Adipocyte (in vitro differentiated cells): Measurements from ENCODE around the gene ABCB4.

ENCODE experiments used
- DNase-seq: peaks from one replicate; pipeline ENCODE4 v3.0.0-alpha.2; 2015; ENCODE audit warnings: low read depth
- H3K27me3 ChIP-seq: replicated peaks from 2 replicates; pipeline ENCODE4 v1.7.0; 2013; ENCODE audit warnings: mild to moderate bottlenecking, low read length, moderate library complexity; ENCODE audit not compliant: control insufficient read depth, insufficient read depth
- H3K36me3 ChIP-seq: 2 replicates; pipeline ENCODE4 v1.7.0; 2013; ENCODE audit warnings: low read length, mild to moderate bottlenecking, moderate library complexity; ENCODE audit not compliant: control insufficient read depth, insufficient read depth, severe bottlenecking
- H3K4me1 ChIP-seq: 2 replicates; pipeline ENCODE4 v1.7.0; 2013; ENCODE audit warnings: mild to moderate bottlenecking, low read length, moderate library complexity; ENCODE audit not compliant: control insufficient read depth, insufficient read depth
- H3K4me3 ChIP-seq: 2 replicates; pipeline ENCODE4 v1.7.0; 2013; ENCODE audit warnings: mild to moderate bottlenecking, low read length, moderate library complexity
- H3K9ac ChIP-seq: 2 replicates; pipeline ENCODE4 v1.7.0; 2013; ENCODE audit warnings: mild to moderate bottlenecking, low read length, moderate library complexity
- H3K9me3 ChIP-seq: 2 replicates; pipeline ENCODE4 v1.7.0; 2013; ENCODE audit warnings: mild to moderate bottlenecking, low read length, moderate library complexity; ENCODE audit not compliant: control insufficient read depth

Gene ABCB4

DNA sequence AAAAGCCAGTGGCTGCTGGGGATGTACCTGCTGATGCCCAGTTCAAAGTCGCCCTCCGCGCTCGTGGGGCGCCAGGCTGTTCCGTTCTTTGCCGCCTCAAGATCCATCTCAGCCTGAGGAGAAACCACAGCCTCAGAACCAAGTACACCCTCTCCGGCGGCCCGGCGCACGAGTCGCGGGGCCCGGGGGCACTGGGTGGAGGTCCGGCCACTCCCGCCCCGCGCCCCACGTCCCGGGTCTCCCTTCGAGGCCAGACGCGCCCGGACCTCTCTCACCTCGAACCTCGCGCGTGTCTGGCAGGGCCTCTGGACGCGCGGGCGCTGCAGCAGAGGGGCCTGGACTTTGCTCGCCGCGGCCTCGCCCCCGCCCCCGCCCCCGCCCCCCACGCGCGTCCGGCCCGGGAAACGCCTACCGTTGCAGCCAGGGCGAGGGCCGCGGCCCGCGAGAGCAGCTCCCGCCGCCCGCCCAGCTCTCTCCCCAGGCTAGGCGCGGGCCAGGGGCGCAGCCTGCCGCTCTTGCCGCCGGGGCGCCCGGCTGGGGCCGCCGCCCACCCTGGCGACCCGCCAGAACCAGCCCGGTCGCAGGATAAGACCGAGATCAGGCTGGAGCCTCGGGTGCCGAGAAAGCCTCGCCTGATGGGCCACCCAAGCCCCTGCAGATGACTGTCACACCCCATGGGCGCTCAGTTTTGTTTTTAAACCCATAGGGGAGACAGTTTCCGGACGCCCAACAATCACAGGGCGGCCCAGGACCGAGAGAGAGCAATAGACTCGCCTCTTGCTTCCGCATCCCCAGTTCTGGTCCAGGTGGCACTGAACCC, at the start of gene ABCB4:
TSS of gene ABCB4 (minus strand) at position 322 of the 820 bp plus-strand sequence. CDS start at position 107, 215 bp downstream.
- DNase-seq = peak; percentile 51
- Histone ChIP-seq H3K36me3 (no peaks in the 10 kb centered on the region), H3K4me1 (peaks cover 15% of the 10 kb centered on the region), H3K4me3 (peak within 1 kb of the TSS; percentile 76), H3K9me3 (no peaks in the 10 kb centered on the region), H3K9ac (peak within 1 kb of the TSS; percentile 36), H3K27me3 (peaks cover 6% of the 10 kb centered on the region)

DNA sequence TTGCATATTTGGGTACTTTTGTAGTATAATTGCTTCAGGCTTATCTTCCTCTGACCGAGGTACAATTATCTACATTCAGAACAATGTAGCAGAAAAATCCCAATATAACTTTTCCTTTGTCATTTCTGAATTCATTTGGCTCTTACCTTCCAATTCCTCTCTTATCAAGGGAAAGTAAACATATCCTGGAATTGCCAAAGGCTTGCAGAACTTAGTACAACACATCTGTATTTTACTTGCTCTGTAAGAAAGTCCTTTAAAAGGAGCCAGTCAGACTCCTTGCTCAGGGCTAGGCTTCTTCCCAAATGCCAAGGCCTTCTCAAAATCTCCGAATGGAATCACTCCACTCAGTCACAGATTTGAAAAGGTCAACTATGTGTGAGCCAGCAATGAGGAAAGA, 43.3 kb upstream of the ABCB4 start:
- Histone ChIP-seq H3K27me3 (no peaks in the 10 kb centered on the region), H3K9ac (no peak overlapping the region), H3K4me3 (no peak overlapping the region), H3K9me3 (no peaks in the 10 kb centered on the region), H3K36me3 (no peaks in the 10 kb centered on the region), H3K4me1 (no peaks in the 10 kb centered on the region)
- DNase-seq = no peak

DNA sequence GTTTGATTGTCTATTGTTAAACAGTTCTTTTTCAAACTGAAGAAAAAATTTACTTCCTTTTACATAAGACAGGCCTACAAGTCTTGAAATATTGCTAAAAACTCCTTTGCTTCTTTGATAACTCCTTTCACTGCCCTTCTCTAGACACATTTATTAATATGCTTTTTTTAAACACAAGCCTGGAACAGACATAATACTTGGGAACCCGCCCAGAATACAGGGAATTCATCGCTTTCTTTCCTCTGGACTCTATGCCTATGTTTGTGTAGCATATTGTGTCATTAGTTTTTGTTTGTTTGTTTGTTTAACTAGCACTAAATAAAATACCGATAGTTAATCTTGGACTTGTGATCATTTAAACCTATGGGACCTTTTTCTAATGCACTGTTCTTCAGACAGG, 42.4 kb upstream of the ABCB4 start:
- H3K9ac ChIP-seq = no peak overlapping the region
- DNase-seq = no peak
- no peaks in the 10 kb centered on the region for H3K9me3 ChIP-seq
- H3K36me3 ChIP-seq = no peaks in the 10 kb centered on the region
- H3K4me3 ChIP-seq = no peak overlapping the region
- H3K4me1 ChIP-seq = no peaks in the 10 kb centered on the region
- H3K27me3 ChIP-seq = no peaks in the 10 kb centered on the region

DNA sequence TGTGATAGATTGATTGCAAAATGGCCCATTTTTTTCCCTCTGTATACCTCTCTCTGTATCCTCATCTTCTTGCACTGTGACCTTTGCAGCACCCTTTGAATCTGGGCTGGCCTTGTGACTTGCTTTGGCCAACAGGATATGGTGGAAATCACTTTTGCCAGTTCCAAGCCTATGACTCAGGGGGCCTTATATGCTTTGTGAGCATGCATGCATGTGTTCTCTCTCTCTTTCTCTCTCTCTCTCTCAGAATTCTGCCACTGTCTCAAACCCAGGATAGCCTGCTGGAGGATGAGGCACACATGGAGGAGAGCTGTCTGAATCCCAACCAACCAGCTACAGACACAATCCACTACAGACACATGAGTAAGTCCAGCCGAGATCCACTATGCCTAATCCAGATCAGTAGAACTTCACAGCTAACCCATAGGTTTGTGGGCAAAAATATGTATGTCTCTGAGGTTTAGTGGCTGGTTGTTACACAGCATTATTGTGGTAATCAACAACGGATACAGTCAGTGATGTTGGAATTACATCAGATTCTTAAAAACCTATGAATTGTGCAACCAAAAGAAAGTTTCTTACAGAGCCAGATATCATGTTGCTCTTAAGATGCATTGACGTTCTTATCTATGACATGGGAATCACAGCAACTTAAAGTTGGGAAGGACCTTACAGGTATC, 41.8 kb upstream of the ABCB4 start:
- Histone ChIP-seq H3K4me3 (no peak overlapping the region), H3K4me1 (no peaks in the 10 kb centered on the region), H3K36me3 (no peaks in the 10 kb centered on the region), H3K9ac (no peak overlapping the region), H3K9me3 (no peaks in the 10 kb centered on the region), H3K27me3 (no peaks in the 10 kb centered on the region)
- peak; percentile 4 for DNase-seq

DNA sequence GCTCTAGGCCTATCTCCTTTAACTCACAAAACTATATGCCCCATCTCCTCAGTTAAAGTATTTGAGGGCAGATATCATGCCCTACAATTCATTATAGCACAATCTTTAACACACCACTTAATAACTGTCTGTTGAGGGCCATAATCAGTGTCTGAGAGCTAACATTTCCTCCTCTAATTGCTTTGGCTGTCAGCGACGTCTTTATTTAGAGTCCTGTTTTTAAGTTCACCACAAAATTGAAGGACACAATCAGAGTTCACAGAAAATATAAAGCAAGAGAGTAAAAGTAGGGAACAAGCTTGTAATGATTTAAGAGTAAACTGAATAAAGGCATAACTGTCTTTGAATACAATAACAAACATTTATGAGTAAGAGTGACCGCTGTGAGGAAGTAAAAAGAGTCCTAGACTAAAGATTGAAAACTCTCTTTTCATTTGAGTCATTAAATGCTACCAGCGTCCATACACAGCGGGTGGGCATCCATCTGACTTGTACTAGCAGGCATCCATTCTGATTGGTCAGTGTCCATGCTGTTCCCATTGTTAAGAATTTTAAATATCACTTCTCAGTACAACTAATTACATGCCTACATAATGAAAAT, 38.4 kb upstream of the ABCB4 start:
- no peak overlapping the region for H3K9ac ChIP-seq
- H3K4me3 ChIP-seq = no peak overlapping the region
- no peaks in the 10 kb centered on the region for H3K9me3 ChIP-seq
- H3K36me3 ChIP-seq = no peaks in the 10 kb centered on the region
- DNase-seq = no peak
- H3K4me1 ChIP-seq = no peaks in the 10 kb centered on the region
- no peaks in the 10 kb centered on the region for H3K27me3 ChIP-seq

DNA sequence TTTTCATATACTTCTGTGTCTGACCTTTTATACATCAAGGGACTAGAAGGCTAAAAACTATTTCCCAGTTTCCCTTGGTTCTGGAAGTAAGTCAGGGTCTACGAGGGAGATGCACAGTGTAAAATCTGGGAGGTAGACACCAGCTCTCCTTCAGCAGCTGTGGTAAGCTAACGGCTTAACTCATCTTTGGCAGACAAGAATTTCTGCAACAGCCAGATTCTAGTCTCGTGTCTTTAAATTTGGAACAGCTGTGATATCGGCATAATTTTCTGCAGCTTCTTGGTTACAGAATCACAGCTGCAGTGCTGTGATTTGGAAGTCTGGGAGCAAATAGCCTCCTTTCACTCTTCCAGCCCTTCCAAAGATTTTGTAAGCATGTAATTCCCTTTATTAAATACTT, 37.4 kb upstream of the ABCB4 start:
- Histone ChIP-seq H3K9ac (no peak overlapping the region), H3K9me3 (no peaks in the 10 kb centered on the region), H3K36me3 (no peaks in the 10 kb centered on the region), H3K27me3 (no peaks in the 10 kb centered on the region), H3K4me3 (no peak overlapping the region), H3K4me1 (no peaks in the 10 kb centered on the region)
- DNase-seq = no peak

DNA sequence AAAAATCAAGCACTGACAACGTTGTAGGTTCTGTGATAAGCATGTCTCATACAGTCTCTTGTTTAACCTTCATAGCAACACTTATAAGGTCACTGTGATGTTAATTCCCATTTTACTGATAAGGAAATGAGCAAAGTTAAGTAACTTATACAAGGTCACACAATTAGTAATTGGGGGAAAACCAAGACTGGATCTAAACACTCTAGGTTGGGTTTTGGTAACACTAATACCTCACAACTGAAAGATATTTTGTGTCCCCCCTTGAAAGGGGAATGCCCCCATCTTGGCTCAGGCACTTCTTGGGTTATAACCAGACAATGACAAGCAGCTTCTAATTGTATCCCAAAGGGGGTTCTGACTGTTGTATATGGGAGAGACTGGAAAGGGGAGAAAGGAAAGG, 36.0 kb upstream of the ABCB4 start:
- Histone ChIP-seq H3K36me3 (no peaks in the 10 kb centered on the region), H3K4me1 (no peaks in the 10 kb centered on the region), H3K9me3 (no peaks in the 10 kb centered on the region), H3K9ac (no peak overlapping the region), H3K4me3 (no peak overlapping the region), H3K27me3 (no peaks in the 10 kb centered on the region)
- no peak for DNase-seq

DNA sequence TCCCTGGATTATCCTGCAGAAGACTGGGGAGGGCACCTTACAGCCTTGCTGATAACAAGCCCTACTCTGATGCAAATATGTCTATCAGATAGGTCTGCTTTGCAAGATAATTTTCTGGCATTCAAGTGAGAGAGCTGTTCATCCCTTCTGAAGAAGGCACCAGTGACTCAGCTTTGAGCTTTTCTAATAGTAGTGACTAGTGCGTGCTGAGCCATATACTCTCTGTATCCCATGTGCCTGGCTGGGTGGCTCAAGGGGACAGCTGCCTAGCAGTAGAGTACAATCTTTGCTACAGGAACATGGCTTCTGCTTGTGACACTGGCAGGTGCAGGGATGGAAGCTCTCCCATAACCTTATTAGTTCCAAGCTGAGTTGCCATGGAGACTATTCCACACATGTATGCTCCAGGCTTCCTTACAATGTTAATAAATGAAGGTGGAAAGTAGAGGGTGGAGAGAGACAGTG, 35.0 kb upstream of the ABCB4 start:
- H3K4me3 ChIP-seq = no peak overlapping the region
- H3K27me3 ChIP-seq = no peaks in the 10 kb centered on the region
- no peak for DNase-seq
- H3K9ac ChIP-seq = no peak overlapping the region
- H3K4me1 ChIP-seq = no peaks in the 10 kb centered on the region
- no peaks in the 10 kb centered on the region for H3K9me3 ChIP-seq
- no peaks in the 10 kb centered on the region for H3K36me3 ChIP-seq

DNA sequence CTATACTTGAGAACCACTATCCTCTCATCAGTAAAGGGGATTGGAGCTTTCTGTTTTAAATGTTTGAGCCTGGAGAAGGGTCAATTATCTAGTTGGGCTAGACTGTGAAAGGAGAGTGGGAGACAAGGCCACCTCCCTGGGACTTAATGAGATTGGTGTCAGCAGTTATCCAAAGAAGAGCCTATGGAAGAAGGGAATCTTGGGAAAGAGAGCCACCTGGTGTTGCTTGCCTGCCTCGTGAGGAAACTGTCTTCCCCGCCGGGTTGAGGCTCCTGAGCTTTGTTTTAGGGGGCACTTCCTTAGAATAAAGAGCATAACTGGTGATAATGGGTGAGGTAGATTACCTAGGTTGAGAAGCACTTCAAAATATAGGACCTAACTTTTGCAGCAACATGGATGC, 32.0 kb upstream of the ABCB4 start:
- no peaks in the 10 kb centered on the region for H3K9me3 ChIP-seq
- DNase-seq = no peak
- H3K27me3 ChIP-seq = no peaks in the 10 kb centered on the region
- H3K9ac ChIP-seq = no peak overlapping the region
- no peaks in the 10 kb centered on the region for H3K36me3 ChIP-seq
- no peak overlapping the region for H3K4me3 ChIP-seq
- H3K4me1 ChIP-seq = no peaks in the 10 kb centered on the region

DNA sequence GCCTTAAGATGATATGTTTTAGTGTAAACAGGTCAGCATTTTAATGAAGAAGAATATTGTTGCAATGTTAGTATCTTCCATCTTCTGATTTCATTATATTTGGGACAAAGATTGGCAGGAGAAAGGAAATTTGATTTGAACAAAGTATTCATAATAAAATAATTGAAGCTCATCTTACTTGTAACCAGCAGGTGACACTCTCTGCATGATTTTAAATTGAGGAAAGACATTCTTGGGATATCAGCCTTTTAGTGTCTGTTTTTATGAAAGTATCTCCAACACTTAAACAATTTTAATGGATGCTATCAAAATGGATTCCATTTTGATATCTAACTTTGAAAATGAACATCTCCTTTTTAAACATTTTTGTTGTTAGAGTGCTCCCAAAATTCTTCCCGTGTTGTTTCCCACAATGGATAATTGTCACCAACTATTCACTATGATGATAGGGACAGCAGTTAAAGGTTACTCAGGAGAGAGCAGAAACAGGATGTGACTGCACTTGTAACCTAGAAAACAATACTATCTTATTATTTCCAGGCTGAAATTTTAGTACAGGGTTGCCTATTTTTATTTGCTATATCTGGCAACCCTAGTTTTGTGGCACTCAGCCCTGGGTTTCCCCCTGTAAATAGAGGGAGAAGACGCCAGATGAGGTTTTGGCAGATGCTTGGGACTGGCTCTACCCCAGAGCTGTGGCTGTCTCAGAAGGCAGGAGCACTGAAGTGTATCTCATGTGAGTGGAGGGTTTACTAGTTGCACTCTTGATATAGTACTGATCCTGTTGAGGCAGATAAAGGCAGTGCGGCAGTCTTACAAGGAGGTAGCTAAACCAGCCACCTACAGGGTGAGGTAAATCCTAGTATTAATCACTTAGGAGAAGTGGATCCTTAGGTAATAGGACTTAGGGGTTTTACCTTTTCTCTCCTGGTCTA, 31.0 kb upstream of the ABCB4 start:
- Histone ChIP-seq H3K9ac (no peak overlapping the region), H3K4me1 (no peaks in the 10 kb centered on the region), H3K9me3 (no peaks in the 10 kb centered on the region), H3K4me3 (no peak overlapping the region), H3K36me3 (no peaks in the 10 kb centered on the region), H3K27me3 (no peaks in the 10 kb centered on the region)
- peak; percentile 63 for DNase-seq
